Measurements from ENCODE around the gene NR4A1. TPM values are rescaled to one million over a fixed set of nuclear protein-coding genes. Genes with fewer than 3 reads are reported as not detected.

NR4A1 gene
- total RNA-seq, 1 experiment from 2014 or later, result 26.9 TPM

- no peaks in the 10 kb centered on the region for H3K9me3 Mint-ChIP-seq
- ChIA-PET CTCF (interaction anchor here (0.7 to 11.4 kb wide), 6 partner anchors 30 to 82 kb away, joined by 3 to 388 read pairs (median 10); no protein-coding TSS in a partner anchor), POLR2A (no interaction called here)
- H3K4me1 Mint-ChIP-seq, result peaks cover 21% of the 10 kb centered on the region
- no peaks in the 10 kb centered on the region for H3K36me3 Mint-ChIP-seq
- no peak overlapping the region for H3K27ac Mint-ChIP-seq
- TF ChIP-seq ZBTB21 (CRISPR knock-in tag; IDR thresholded peaks at IDR 0.05; ENCODE audit: borderline replicate concordance), result no peak
- no peak for TF ChIP-seq STAT6 (CRISPR knock-in tag; conservative IDR thresholded peaks at IDR 0.05; ENCODE audit: low read depth)
- no peak for TF ChIP-seq ETV6 (CRISPR knock-in tag; IDR thresholded peaks at IDR 0.05)
- no peak for TF ChIP-seq HMGA2 (CRISPR knock-in tag; IDR thresholded peaks at IDR 0.05)
- TF ChIP-seq IRF2 (CRISPR knock-in tag; IDR thresholded peaks at IDR 0.05; ENCODE audit: borderline replicate concordance, low read depth), result no peak
- no peak for TF ChIP-seq ZNF416 (CRISPR knock-in tag; IDR thresholded peaks at IDR 0.05)
- no peak for TF ChIP-seq MXD4 (CRISPR knock-in tag; IDR thresholded peaks at IDR 0.05; ENCODE audit: borderline replicate concordance)
- no peak for TF ChIP-seq KAT7 (CRISPR knock-in tag; IDR thresholded peaks at IDR 0.05; ENCODE audit: borderline replicate concordance)
- TF ChIP-seq GRHL2 (CRISPR knock-in tag; IDR thresholded peaks at IDR 0.05; ENCODE audit: insufficient replicate concordance, severe bottlenecking), result no peak
- no peak for TF ChIP-seq ZNF671 (CRISPR knock-in tag; IDR thresholded peaks at IDR 0.05)
- TF ChIP-seq SP1 (CRISPR knock-in tag; conservative IDR thresholded peaks at IDR 0.05), result no peak
- no peak for TF ChIP-seq AR (CRISPR knock-in tag; IDR thresholded peaks at IDR 0.05)
- no peaks in the 10 kb centered on the region for H3K27me3 Mint-ChIP-seq (ENCODE audit: low read depth)
- H3K4me3 Mint-ChIP-seq, result no peak overlapping the region
- no peak for ATAC-seq
- no peak for DNase-seq (ENCODE audit: low spot score)
Measured at GRCh38 chr12:52086366-52086765, 35.1 kb downstream of the NR4A1 start.

GRCh38 chr12:52086944-52087835 lies 35.9 kb downstream of the NR4A1 start:
- Mint-ChIP-seq H3K27ac (no peak overlapping the region), H3K27me3 (ENCODE audit: low read depth) (no peaks in the 10 kb centered on the region), H3K9me3 (no peaks in the 10 kb centered on the region), H3K4me3 (no peak overlapping the region), H3K4me1 (peaks cover 21% of the 10 kb centered on the region), H3K36me3 (no peaks in the 10 kb centered on the region)
- CTCF ChIA-PET, result interaction anchor here (0.7 to 11.4 kb wide), 6 partner anchors 29 to 67 kb away, joined by 3 to 388 read pairs (median 6); no protein-coding TSS in a partner anchor
- ATAC-seq (no peak), DNase-seq (ENCODE audit: low spot score) (no peak)
- POLR2A ChIA-PET, result interaction anchor here (0.5 kb wide), 1 partner anchor 33 kb away, joined by 3 read pairs; no protein-coding TSS in a partner anchor
- TF ChIP-seq RELA (CRISPR knock-in tag; IDR thresholded peaks at IDR 0.05; ENCODE audit: borderline replicate concordance) (no peak), ZNF423 (CRISPR knock-in tag; IDR thresholded peaks at IDR 0.05) (no peak), ZNF416 (CRISPR knock-in tag; IDR thresholded peaks at IDR 0.05) (no peak), ZNF232 (CRISPR knock-in tag; IDR thresholded peaks at IDR 0.05) (no peak), HMGXB4 (CRISPR knock-in tag; IDR thresholded peaks at IDR 0.05) (no peak), NR2C2 (CRISPR knock-in tag; IDR thresholded peaks at IDR 0.05) (no peak), GTF2I (CRISPR knock-in tag; conservative IDR thresholded peaks at IDR 0.05) (no peak), NR3C1 (CRISPR knock-in tag; conservative IDR thresholded peaks at IDR 0.05; ENCODE audit: low read depth) (no peak), IRF1 (CRISPR knock-in tag; IDR thresholded peaks at IDR 0.05) (no peak), ZNF512 (CRISPR knock-in tag; IDR thresholded peaks at IDR 0.05; ENCODE audit: borderline replicate concordance) (no peak), GRHL2 (CRISPR knock-in tag; IDR thresholded peaks at IDR 0.05; ENCODE audit: insufficient replicate concordance, severe bottlenecking) (no peak), TCF7 (CRISPR knock-in tag; IDR thresholded peaks at IDR 0.05; ENCODE audit: low read depth) (no peak), HMGA2 (CRISPR knock-in tag; IDR thresholded peaks at IDR 0.05) (no peak), MYBL2 (CRISPR knock-in tag; IDR thresholded peaks at IDR 0.05) (no peak), ZNF121 (CRISPR knock-in tag; IDR thresholded peaks at IDR 0.05) (no peak), ZBTB21 (CRISPR knock-in tag; IDR thresholded peaks at IDR 0.05; ENCODE audit: borderline replicate concordance) (no peak)
